MM.1S (cell line): Measurements from ENCODE around the gene CTSL.

ENCODE experiments used
- EZH2 ChIP-seq: fragments of 300-600 bp; sonication (generic); optimal IDR thresholded peaks from 2 replicates; pipeline ENCODE3; 2017; ENCODE audit warnings: low read depth, mild to moderate bottlenecking, antibody characterized with exemption, low read length, mixed read lengths
- EZH2phosphoT487 ChIP-seq: fragments of 300-600 bp; sonication (generic); IDR thresholded peaks from 2 replicates; pipeline ENCODE4 v1.6.1; 2018; ENCODE audit warnings: antibody characterized with exemption, low read length
- TF ChIP-seq, protein P1 (sequence below): fragments of 300-600 bp; sonication (generic); IDR thresholded peaks from 2 replicates; pipeline ENCODE4 v1.5.1; 2016; ENCODE audit warnings: antibody characterized with exemption, low read length, mixed read lengths

DNA sequence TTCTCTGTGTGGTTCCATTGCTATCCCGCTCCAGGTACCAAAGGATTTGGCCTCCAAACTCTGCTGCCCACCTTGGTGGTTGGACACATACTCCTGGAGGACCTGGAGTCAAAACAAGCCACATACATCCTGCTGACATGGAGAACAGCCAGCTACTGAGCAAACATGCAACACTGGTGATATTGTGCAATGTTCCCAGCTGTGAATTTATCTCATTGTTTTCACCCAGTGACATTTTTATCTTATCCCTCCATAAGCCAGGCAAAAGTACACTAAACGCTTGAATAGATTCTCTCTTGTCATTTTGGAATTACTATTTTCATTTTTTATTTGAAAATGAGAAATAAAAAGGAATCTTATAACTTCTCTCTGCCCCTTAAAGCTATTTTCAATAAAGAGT is 11.1 kb upstream of the CTSL start:
- TF ChIP-seq, protein P1, sequence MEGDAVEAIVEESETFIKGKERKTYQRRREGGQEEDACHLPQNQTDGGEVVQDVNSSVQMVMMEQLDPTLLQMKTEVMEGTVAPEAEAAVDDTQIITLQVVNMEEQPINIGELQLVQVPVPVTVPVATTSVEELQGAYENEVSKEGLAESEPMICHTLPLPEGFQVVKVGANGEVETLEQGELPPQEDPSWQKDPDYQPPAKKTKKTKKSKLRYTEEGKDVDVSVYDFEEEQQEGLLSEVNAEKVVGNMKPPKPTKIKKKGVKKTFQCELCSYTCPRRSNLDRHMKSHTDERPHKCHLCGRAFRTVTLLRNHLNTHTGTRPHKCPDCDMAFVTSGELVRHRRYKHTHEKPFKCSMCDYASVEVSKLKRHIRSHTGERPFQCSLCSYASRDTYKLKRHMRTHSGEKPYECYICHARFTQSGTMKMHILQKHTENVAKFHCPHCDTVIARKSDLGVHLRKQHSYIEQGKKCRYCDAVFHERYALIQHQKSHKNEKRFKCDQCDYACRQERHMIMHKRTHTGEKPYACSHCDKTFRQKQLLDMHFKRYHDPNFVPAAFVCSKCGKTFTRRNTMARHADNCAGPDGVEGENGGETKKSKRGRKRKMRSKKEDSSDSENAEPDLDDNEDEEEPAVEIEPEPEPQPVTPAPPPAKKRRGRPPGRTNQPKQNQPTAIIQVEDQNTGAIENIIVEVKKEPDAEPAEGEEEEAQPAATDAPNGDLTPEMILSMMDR: no peak
- TF ChIP-seq EZH2phosphoT487 (no peak), EZH2 (no peak)
